ENCODE measurements around the gene MMS19.
"Not testable (repeated sequence)": the region's sequence is repeated elsewhere in the genome, so short reads cannot be mapped to it uniquely, and the experiment has no call there.

MMS19 gene

DNA sequence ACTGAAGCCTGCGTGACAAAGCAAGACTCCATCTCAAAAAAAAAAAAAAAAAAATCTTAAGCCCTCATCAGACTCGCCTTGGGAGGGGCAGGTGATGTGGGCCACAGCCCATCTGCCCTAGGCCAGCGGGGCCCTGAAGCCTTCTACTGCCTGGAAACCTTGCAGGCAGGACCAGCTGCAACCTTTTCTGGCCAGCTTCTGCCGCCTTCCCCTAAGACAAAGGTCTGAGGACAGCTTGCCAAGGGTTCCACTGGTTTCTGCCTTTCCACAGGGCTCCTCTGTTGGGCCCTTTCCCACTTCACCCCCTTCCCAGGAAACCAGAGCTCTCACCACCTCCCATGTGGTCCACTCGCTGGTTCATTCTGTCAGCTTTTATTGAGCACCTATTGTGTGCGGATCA is 35.7 kb upstream of the MMS19 start:
- Histone ChIP-seq H3K4me3 (no peak overlapping the region), H3K36me3 (replicated peaks) (no peaks in the 10 kb centered on the region), H3K27me3 (ENCODE audit: low read depth) (no peaks in the 10 kb centered on the region), H3K4me1 (no peaks in the 10 kb centered on the region), H3K9me3 (no peaks in the 10 kb centered on the region)
- in situ Hi-C loops (cut with MboI; ENCODE audit: low sequenced_read_pairs), result no loop called here
- DNase-seq (ENCODE audit: low spot score in 2 of 2), result no peak

DNA sequence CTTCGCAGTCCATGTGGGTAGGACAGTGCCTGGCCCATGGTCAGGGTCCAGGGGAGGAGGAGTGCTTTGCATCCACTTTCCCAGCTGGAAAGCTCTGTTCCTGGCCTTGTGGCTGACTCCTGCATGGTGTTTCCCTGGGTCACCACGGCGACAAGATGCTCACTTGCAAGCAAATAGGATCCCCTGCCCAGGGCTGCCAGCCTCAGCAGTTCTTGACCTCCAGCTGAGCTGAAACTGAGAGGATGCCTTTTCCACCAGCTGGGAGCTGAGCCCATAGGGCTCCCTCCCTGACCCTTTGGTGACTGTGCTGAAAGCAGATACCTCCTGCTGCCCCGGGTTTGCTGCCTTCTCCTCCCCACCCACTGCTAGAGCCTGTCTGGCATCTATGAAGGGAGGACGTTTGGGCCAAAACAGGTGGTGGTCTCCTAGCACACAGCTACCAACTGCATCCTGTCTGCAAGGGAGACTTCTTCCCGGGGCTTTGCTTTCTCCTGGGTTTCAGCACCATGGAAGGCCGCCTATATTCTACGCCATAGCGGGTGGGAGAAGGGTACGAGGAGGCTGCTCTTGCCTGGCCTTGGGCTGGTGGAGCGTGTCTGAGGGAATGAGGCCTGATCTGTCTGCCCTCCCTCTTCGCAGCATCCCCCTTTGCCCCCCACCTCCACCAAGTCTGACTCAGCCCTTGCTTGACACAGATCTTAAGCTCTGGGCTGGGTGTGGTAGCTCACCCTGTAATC is 34.9 kb upstream of the MMS19 start:
- Histone ChIP-seq H3K36me3 (replicated peaks) (no peaks in the 10 kb centered on the region), H3K4me1 (no peaks in the 10 kb centered on the region), H3K27me3 (ENCODE audit: low read depth) (no peaks in the 10 kb centered on the region), H3K4me3 (no peak overlapping the region), H3K9me3 (no peaks in the 10 kb centered on the region)
- in situ Hi-C loops (cut with MboI; ENCODE audit: low sequenced_read_pairs), result no loop called here
- no peak for DNase-seq (ENCODE audit: low spot score in 2 of 2)

DNA sequence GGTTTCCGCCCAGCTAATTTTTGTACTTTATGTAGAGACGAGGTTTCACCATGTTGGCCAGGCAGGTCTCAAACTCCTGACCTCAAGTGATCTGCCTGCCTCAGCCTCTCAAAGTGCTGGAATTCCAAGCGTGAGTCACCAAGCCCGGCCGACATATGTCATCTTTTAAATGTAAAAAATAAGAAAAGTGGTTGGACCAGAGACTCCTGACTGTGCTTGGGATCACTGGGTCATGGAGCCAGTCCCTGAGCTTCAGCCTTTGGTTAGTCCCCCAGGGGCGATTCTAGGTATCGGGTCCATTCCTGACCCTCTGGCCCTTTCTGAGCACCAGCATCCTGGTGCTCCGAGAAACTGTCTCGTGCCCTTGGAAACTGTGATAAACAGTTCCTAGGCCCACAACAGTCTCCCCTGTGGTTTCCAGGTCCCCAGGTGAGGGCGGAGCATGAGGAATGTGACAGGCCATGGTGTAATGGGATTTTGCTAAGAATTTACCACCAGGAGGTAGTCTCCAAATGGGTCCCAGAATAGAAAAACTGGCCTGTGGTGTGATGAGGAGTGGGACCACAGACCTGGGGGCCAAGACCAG is 33.3 kb upstream of the MMS19 start:
- no peak for DNase-seq (ENCODE audit: low spot score in 2 of 2)
- Histone ChIP-seq H3K36me3 (replicated peaks) (no peaks in the 10 kb centered on the region), H3K27me3 (ENCODE audit: low read depth) (no peaks in the 10 kb centered on the region), H3K4me1 (no peaks in the 10 kb centered on the region), H3K9me3 (no peaks in the 10 kb centered on the region), H3K4me3 (no peak overlapping the region)
- in situ Hi-C loops (cut with MboI; ENCODE audit: low sequenced_read_pairs), result no loop called here

DNA sequence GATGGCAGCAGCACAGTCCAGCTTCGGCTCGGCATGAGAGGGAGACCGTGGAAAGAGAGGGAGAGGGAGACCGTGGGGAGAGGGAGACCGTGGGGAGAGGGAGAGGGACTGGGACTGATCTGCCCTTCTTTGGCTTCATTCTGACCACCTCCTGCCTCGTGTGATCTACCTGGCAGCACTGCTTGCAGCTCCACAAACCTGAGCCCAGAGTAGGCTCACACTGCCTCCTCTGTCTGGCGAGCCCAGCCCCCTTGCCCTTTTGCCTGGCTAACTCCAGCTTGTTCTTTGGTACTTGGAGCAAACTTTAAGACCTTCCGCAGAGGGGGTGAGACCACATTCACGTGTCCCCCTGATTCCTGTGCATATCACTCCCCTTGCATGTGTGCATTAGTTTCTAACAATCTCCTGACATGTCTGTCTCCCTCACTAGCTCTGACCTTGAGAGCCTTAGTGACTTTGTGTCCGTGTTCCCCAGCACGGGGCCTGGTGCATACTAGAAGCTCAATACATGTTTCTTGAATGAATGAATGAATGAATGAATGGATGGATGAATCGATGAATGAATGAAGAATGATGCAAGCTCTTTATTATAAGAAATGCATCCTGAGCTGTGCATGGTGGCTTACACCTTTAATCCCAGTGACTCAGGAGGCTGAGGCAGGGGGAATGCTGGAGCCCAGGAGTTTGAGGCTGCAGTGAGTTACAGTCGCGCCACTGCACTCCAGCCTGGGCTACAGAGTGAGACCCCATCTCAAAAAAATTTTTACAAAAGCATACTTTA is 31.7 kb upstream of the MMS19 start:
- no peak for DNase-seq (ENCODE audit: low spot score in 2 of 2)
- H3K27me3 ChIP-seq (ENCODE audit: low read depth), result no peaks in the 10 kb centered on the region
- no peaks in the 10 kb centered on the region for H3K36me3 ChIP-seq (replicated peaks)
- in situ Hi-C loops (cut with MboI; ENCODE audit: low sequenced_read_pairs), result no loop called here
- no peak overlapping the region for H3K4me3 ChIP-seq
- H3K9me3 ChIP-seq, result no peaks in the 10 kb centered on the region
- no peaks in the 10 kb centered on the region for H3K4me1 ChIP-seq

DNA sequence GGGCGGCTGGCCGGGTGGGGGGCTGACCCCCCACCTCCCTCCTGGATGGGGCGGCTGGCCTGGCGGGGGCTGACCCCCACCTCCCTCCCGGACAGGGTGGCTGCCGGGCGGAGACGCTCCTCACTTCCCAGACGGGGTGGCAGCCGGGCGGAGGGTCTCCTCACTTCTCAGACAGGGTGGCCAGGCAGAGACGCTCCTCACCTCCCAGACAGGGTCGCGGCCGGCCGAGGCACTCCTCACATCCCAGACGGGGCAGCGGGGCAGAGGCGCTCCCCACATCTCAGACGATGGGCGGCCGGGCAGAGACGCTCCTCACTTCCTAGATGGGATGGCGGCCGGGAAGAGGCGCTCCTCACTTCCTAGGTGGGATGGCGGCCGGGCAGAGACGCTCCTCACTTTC is 30.7 kb upstream of the MMS19 start:
- H3K4me3 ChIP-seq; H3K9me3 ChIP-seq; H3K36me3 ChIP-seq (replicated peaks); H3K27me3 ChIP-seq (ENCODE audit: low read depth); DNase-seq (ENCODE audit: low spot score in 2 of 2); H3K4me1 ChIP-seq; in situ Hi-C loops (cut with MboI; ENCODE audit: low sequenced_read_pairs): not testable (repeated sequence)

DNA sequence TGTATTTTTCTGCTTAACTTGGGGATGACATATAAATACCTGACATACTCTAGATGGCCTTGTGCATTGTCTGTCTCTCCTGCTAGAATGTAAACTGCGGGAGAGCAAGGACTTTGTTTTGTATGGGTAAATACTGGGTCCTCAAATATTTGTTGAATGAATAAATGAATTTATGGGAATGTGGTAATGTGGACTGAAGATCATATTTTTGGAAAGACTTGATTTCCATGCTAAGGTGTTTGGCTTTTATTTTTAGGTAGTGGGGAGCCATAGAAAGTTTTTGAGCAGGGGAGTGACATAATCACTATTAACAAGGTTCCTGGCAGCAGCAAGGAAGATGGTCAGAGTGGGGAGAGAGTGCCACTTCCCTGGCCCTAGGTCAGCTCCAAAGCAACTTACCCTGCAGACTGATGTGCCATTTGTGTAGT is 27.5 kb upstream of the MMS19 start:
- in situ Hi-C loops (cut with MboI; ENCODE audit: low sequenced_read_pairs), result no loop called here
- Histone ChIP-seq H3K27me3 (ENCODE audit: low read depth) (no peaks in the 10 kb centered on the region), H3K9me3 (no peaks in the 10 kb centered on the region), H3K4me1 (no peaks in the 10 kb centered on the region), H3K4me3 (no peak overlapping the region), H3K36me3 (replicated peaks) (no peaks in the 10 kb centered on the region)
- DNase-seq (ENCODE audit: low spot score in 2 of 2), result no peak

DNA sequence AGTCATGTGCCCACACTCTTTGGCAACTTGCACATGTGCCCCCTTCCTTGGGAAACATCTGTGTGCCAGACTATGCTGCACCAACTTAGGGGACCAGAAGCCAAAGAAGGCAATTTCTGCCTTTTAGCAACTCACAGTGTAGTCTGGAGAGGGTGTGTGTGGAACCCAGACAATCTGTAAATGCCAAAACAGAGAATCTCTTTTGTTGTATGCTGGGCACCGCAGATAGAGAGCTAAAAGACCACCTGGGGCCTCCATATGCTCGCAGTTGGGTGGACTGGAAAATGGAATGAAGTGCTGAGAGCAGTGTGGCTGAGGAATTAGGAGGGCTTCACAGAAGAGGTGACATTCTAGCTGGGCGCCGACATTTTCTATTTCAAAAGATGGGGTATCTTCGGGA is 26.9 kb upstream of the MMS19 start:
- in situ Hi-C loops (cut with MboI; ENCODE audit: low sequenced_read_pairs), result no loop called here
- DNase-seq (ENCODE audit: low spot score in 2 of 2), result no peak

DNA sequence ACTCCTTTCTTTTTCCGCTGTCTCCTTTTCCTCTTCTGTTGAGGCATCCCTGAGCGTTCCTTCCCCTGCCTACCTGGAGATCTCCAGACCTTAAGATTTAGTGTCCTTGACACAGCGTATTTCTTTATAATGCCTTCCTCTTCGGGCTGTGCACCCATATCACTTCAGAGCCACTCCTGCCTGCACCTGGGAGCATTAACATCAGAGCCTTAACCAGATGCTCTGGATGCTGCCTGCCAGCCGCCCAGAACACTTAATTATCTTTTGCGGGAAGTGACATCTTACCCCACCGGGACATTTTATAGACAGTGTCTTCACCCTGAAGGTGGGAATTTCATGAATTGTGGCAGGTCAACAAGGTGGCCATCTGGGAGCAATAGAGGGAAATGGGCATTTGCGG is 24.7 kb upstream of the MMS19 start:
- H3K27me3 ChIP-seq (ENCODE audit: low read depth), result no peaks in the 10 kb centered on the region
- peaks cover 14% of the 10 kb centered on the region for H3K4me1 ChIP-seq
- in situ Hi-C loops (cut with MboI; ENCODE audit: low sequenced_read_pairs), result no loop called here
- no peak overlapping the region for H3K4me3 ChIP-seq
- no peaks in the 10 kb centered on the region for H3K9me3 ChIP-seq
- H3K36me3 ChIP-seq (replicated peaks), result no peaks in the 10 kb centered on the region
- no peak for DNase-seq (ENCODE audit: low spot score in 2 of 2)

More for the DNA sequence above, 26.9 kb upstream of the MMS19 start:
- no peaks in the 10 kb centered on the region for H3K36me3 ChIP-seq (replicated peaks)
- H3K4me3 ChIP-seq, result no peak overlapping the region
- H3K27me3 ChIP-seq (ENCODE audit: low read depth), result no peaks in the 10 kb centered on the region
- H3K4me1 ChIP-seq, result no peaks in the 10 kb centered on the region; the same call in 1 of the 2 replicates
- no peaks in the 10 kb centered on the region for H3K9me3 ChIP-seq

DNA sequence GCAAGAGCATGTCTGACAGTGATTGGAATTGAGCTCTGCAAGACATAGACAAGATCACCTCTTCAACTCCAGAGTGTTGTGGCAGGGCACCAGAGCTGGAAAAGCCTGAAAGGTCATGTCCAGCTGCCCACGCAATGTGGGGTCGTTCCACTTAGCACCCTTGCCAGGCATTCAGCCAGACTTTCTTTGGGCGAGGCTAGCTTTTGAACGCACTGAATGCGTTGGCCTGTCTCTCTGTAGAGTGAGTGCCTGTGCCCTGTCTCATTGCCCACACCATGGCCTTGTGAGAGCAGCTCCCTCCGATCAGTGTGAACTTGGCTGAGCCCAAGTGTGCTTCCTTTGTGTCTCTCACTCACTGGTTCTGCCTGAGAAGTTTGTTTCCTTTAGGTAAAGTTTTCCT is 23.8 kb upstream of the MMS19 start:
- in situ Hi-C loops (cut with MboI; ENCODE audit: low sequenced_read_pairs), result no loop called here
- Histone ChIP-seq H3K9me3 (no peaks in the 10 kb centered on the region), H3K36me3 (replicated peaks) (no peaks in the 10 kb centered on the region), H3K4me3 (no peak overlapping the region), H3K27me3 (ENCODE audit: low read depth) (no peaks in the 10 kb centered on the region), H3K4me1 (peaks cover 14% of the 10 kb centered on the region)
- DNase-seq (ENCODE audit: low spot score in 2 of 2), result no peak

DNA sequence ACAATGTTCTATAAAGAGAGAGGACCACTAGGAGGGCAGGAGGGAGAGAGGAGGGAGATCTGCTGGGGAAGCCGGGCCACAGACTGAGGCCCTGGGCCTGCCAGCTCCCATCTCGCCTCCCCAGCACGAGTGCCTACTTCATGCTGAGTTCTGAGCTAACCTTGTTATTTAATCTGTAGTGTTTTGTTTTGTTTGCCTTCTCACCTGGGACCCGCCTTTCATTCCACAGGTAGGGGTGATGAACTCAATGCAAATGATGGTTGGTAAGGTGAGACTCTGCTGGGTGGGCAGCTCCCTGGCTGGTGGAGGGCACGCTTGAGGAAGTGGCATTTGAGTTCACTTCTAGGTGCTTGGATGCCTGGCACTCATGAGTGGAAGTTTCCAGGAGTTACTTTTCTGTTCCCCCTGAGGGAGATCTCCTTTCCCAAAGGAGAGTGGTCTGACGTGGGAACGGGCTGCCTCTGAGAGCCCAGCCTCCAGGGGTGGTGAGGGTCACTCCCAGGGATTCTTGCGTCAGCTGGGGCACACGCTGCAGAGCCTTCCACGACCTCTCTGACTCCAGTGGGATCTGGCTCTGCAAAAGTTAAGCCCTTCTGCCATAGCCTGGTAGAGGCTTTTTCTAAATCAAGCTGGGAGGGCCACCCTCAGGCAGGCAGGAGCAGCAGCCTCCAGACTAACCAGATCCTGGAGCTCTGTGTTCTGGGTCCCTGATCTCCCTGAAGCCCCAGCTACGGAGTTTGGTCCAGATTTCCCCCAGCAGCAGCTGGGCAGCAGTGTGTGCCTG is 22.9 kb upstream of the MMS19 start:
- in situ Hi-C loops (cut with MboI; ENCODE audit: low sequenced_read_pairs), result no loop called here
- Histone ChIP-seq H3K27me3 (ENCODE audit: low read depth) (no peaks in the 10 kb centered on the region), H3K9me3 (no peaks in the 10 kb centered on the region), H3K4me3 (no peak overlapping the region), H3K36me3 (replicated peaks) (no peaks in the 10 kb centered on the region), H3K4me1 (peaks cover 14% of the 10 kb centered on the region)
- DNase-seq (ENCODE audit: low spot score in 2 of 2), result no peak

DNA sequence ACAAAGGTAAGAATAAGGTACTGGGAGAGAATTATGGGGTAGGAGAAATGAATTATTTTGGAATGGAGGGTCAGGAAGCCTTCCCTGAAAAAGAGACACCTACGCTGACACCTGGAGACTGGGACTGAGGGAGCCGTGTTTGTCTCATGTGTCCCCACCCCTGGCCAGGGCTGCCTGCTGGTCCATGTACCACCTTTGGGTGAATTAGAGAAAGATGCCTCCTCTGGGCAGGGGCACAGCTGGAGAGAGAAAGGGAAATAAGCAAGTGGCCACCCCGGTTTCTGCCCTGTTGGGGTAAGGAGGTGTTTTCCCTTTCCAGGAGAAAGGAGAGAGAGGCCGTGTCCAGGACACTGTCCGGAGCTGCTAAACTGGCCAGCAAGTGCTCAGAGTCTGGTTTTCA is 22.3 kb upstream of the MMS19 start:
- in situ Hi-C loops (cut with MboI; ENCODE audit: low sequenced_read_pairs), result no loop called here
- no peaks in the 10 kb centered on the region for H3K36me3 ChIP-seq (replicated peaks)
- peaks cover 14% of the 10 kb centered on the region for H3K4me1 ChIP-seq

DNA sequence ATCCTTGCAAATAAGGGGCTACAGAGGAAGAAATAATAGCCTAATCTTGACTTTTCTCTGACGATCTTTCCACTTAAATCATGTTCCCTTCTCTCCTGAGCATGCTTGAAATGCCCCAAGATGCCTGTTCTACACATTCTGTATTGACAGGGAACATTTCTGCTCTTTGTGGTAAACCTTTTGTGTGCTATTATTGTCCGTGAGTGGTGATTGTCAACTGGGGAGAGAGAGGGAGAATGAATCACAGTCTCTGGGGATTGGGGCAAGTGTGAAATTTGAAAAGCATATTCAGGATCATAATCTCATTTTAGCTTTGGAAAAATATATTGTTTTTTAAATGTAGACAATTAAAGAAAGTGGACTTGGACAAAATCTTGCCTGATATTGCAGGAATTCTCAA is 21.1 kb upstream of the MMS19 start:
- H3K4me1 ChIP-seq, result peaks cover 14% of the 10 kb centered on the region
- DNase-seq (ENCODE audit: low spot score in 2 of 2), result peak; percentile 60 to 85
- no peaks in the 10 kb centered on the region for H3K27me3 ChIP-seq (ENCODE audit: low read depth)
- in situ Hi-C loops (cut with MboI; ENCODE audit: low sequenced_read_pairs), result no loop called here
- H3K4me3 ChIP-seq, result no peak overlapping the region
- H3K36me3 ChIP-seq (replicated peaks), result no peaks in the 10 kb centered on the region
- no peaks in the 10 kb centered on the region for H3K9me3 ChIP-seq

More for the DNA sequence above, 22.3 kb upstream of the MMS19 start:
- Histone ChIP-seq H3K4me3 (no peak overlapping the region), H3K9me3 (no peaks in the 10 kb centered on the region), H3K27me3 (ENCODE audit: low read depth) (no peaks in the 10 kb centered on the region)
- DNase-seq (ENCODE audit: low spot score in 2 of 2), result no peak

DNA sequence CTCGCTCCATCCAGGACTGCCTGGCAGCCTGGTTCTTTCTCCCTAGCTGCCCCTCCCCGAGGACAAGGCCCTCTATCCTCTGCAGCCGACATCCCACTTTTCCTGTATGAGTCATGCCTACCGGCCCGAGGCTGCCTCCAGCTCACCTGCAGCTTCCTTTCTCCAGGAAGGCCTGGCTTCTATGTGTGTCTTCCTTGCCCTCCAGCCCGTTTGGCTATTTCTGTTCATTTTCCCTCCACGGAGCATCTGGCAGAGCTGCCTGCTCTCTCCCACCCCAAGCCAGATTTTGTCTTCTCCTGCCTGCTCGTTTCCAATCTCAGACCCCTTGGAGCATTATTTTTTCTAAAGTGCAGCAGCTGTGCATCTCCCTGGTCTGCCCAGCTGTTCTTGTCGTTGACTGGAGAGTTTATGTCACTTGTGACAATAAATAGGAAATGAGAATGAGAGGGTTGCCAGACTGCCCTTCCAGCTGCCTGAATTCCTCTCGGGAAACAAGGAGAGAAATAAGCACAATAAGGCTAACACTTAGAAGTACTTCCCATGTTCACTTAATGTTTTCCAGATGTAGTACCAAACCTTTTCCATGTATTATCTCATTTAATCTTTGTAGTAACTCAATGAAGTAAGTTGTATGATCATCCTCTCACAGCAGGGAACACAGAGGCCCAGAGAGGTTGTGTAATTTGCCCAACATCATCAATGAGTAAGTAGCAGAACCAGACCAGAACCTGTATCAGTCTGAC is 20.2 kb upstream of the MMS19 start:
- H3K27me3 ChIP-seq (ENCODE audit: low read depth), result no peaks in the 10 kb centered on the region
- H3K9me3 ChIP-seq, result no peaks in the 10 kb centered on the region
- DNase-seq (ENCODE audit: low spot score in 2 of 2), result no peak
- no peaks in the 10 kb centered on the region for H3K36me3 ChIP-seq (replicated peaks)
- in situ Hi-C loops (cut with MboI; ENCODE audit: low sequenced_read_pairs), result no loop called here
- peaks cover 14% of the 10 kb centered on the region for H3K4me1 ChIP-seq
- no peak overlapping the region for H3K4me3 ChIP-seq

Measured in HAP-1 (cell line).